Fibroblast of skin of abdomen (primary cell): ENCODE results near the gene SLC25A38.
"Not testable (repeated sequence)": the region's sequence is repeated elsewhere in the genome, so short reads cannot be mapped to it uniquely, and the experiment has no call there.

Experiments used
- DNase-seq: peaks from one replicate; pipeline ENCODE4 v3.0.0-alpha.2; 2013

SLC25A38 gene

GRCh38 chr3:39408493-39409372 is 25.6 kb downstream of the SLC25A38 start:
- DNase-seq, result no peak

GRCh38 chr3:39409514-39410136 is 26.5 kb downstream of the SLC25A38 start:
- no peak for DNase-seq

GRCh38 chr3:39410893-39411292 is 27.7 kb downstream of the SLC25A38 start:
- no peak for DNase-seq

GRCh38 chr3:39412668-39413260 is 29.6 kb downstream of the SLC25A38 start:
- no peak for DNase-seq

GRCh38 chr3:39413691-39414420 is 30.7 kb downstream of the SLC25A38 start:
- DNase-seq, result no peak

GRCh38 chr3:39414421-39414907 is 31.3 kb downstream of the SLC25A38 start:
- no peak for DNase-seq

- DNase-seq, result not testable (repeated sequence)
Measured at GRCh38 chr3:39415302-39415701, 32.1 kb downstream of the SLC25A38 start.

GRCh38 chr3:39415983-39416382 is 32.8 kb downstream of the SLC25A38 start:
- DNase-seq, result no peak

- DNase-seq, result not testable (repeated sequence)
Measured at GRCh38 chr3:39416998-39417397, 33.8 kb downstream of the SLC25A38 start.

GRCh38 chr3:39418556-39419225 is 35.5 kb downstream of the SLC25A38 start:
- DNase-seq, result not testable (repeated sequence)

GRCh38 chr3:39419742-39420315 is 36.7 kb downstream of the SLC25A38 start:
- no peak for DNase-seq

- no peak for DNase-seq
Measured at GRCh38 chr3:39420543-39420942, 37.4 kb downstream of the SLC25A38 start.

- no peak for DNase-seq
Measured at GRCh38 chr3:39423436-39423970, 40.3 kb downstream of the SLC25A38 start.

- DNase-seq, result no peak
Measured at GRCh38 chr3:39426312-39426711, 43.1 kb downstream of the SLC25A38 start.

GRCh38 chr3:39427506-39427905 is 44.3 kb downstream of the SLC25A38 start:
- DNase-seq, result no peak

- no peak for DNase-seq
Measured at GRCh38 chr3:39428745-39429201, 45.6 kb downstream of the SLC25A38 start.

GRCh38 chr3:39429466-39429865 is 46.3 kb downstream of the SLC25A38 start:
- DNase-seq, result no peak

- DNase-seq, result no peak
Measured at GRCh38 chr3:39432342-39432741, 49.2 kb downstream of the SLC25A38 start.

GRCh38 chr3:39433642-39434041 is 50.5 kb downstream of the SLC25A38 start:
- peak; percentile 49 for DNase-seq

- peak; percentile 16 for DNase-seq
Measured at GRCh38 chr3:39434574-39434973, 51.4 kb downstream of the SLC25A38 start.
